T-helper 17 cell (primary cell): ENCODE data around the gene NPW. TPM values are rescaled to one million over a fixed set of nuclear protein-coding genes. Genes with fewer than 3 reads are reported as not detected.

Experiments used
- ATAC-seq: fragments of 150-1000 bp; cut with Tn5 transposase; 2 replicates; pipeline ENCODE4 v1.10.0; 2021; ENCODE audit warnings: mild to moderate bottlenecking, moderate library complexity
- DNase-seq, 3 donors: peaks; one replicate each; pipeline versions ENCODE4 v3.0.0 to v3.0.0-alpha.2; 2020 to 2021
- H3K9me3 ChIP-seq: one replicate; pipeline ENCODE4 v1.7.0; 2013; ENCODE audit warnings: low read length, mild to moderate bottlenecking; ENCODE audit not compliant: control insufficient read depth, poor library complexity, severe bottlenecking
- H3K27ac Mint-ChIP-seq: one replicate; pipeline ENCODE4 v1.8.0; 2022; ENCODE audit warnings: mild to moderate bottlenecking, moderate library complexity, mixed read lengths
- H3K27me3 Mint-ChIP-seq: one replicate; pipeline ENCODE4 v1.8.0; 2022; ENCODE audit warnings: mixed read lengths
- H3K36me3 Mint-ChIP-seq: one replicate; pipeline ENCODE4 v1.8.0; 2022; ENCODE audit warnings: low read depth, mixed read lengths
- H3K4me1 Mint-ChIP-seq: one replicate; pipeline ENCODE4 v1.8.0; 2022; ENCODE audit warnings: mild to moderate bottlenecking, mixed read lengths
- H3K4me3 Mint-ChIP-seq: one replicate; pipeline ENCODE4 v1.8.0; 2022; ENCODE audit warnings: mild to moderate bottlenecking, moderate library complexity, mixed read lengths
- total RNA-seq, 4 donors: library from RNA in 2 of 4; stranded (reverse) in 2 of 4; gene quantifications; one replicate each; pipeline ENCODE4 v1.2.3 and lab custom pipeline; 2022 to 2026

The NPW gene
- total RNA-seq, 2 donors from 2014 or later: 2.0 TPM; not detected in 1

- no peaks in the 10 kb centered on the region for H3K9me3 ChIP-seq
- ATAC-seq (no peak), DNase-seq (no peak)
- H3K27me3 Mint-ChIP-seq: no peaks in the 10 kb centered on the region
- no peak overlapping the region for H3K4me3 Mint-ChIP-seq
- H3K36me3 Mint-ChIP-seq: no peaks in the 10 kb centered on the region
- peak overlapping the region; percentile 49 for H3K27ac Mint-ChIP-seq
- peaks cover 8% of the 10 kb centered on the region for H3K4me1 Mint-ChIP-seq
Observed at GRCh38 chr16:2001456-2002355, 17.9 kb upstream of the NPW start.

GRCh38 chr16:2002406-2003230, 17.0 kb upstream of the NPW start:
- DNase-seq: no peak
- ATAC-seq: no peak
- no peaks in the 10 kb centered on the region for H3K36me3 Mint-ChIP-seq
- H3K27ac Mint-ChIP-seq: no peak overlapping the region
- no peaks in the 10 kb centered on the region for H3K9me3 ChIP-seq
- H3K4me1 Mint-ChIP-seq: peaks cover 12% of the 10 kb centered on the region
- H3K27me3 Mint-ChIP-seq: no peaks in the 10 kb centered on the region
- H3K4me3 Mint-ChIP-seq: no peak overlapping the region

- H3K27ac Mint-ChIP-seq: no peak overlapping the region
- H3K27me3 Mint-ChIP-seq: no peaks in the 10 kb centered on the region
- no peak for ATAC-seq
- no peak overlapping the region for H3K4me3 Mint-ChIP-seq
- DNase-seq: no peak
- no peaks in the 10 kb centered on the region for H3K9me3 ChIP-seq
- no peaks in the 10 kb centered on the region for H3K36me3 Mint-ChIP-seq
- peaks cover 16% of the 10 kb centered on the region for H3K4me1 Mint-ChIP-seq
Observed at GRCh38 chr16:2003231-2003826, 16.3 kb upstream of the NPW start.

GRCh38 chr16:2003827-2004641, 15.6 kb upstream of the NPW start:
- DNase-seq (peak; percentile 75 to 89 (median 78)), ATAC-seq (peak; percentile 98)
- Mint-ChIP-seq H3K4me3 (no peak overlapping the region), H3K27me3 (no peaks in the 10 kb centered on the region), H3K36me3 (no peaks in the 10 kb centered on the region), H3K4me1 (peaks cover 22% of the 10 kb centered on the region), H3K27ac (no peak overlapping the region)
- no peaks in the 10 kb centered on the region for H3K9me3 ChIP-seq

GRCh38 chr16:2004795-2005517, 14.6 kb upstream of the NPW start:
- H3K27me3 Mint-ChIP-seq: no peaks in the 10 kb centered on the region
- H3K27ac Mint-ChIP-seq: no peak overlapping the region
- H3K9me3 ChIP-seq: no peaks in the 10 kb centered on the region
- peaks cover 22% of the 10 kb centered on the region for H3K4me1 Mint-ChIP-seq
- no peak for ATAC-seq
- H3K36me3 Mint-ChIP-seq: no peaks in the 10 kb centered on the region
- peak overlapping the region; percentile 55 for H3K4me3 Mint-ChIP-seq
- DNase-seq: no peak

GRCh38 chr16:2005646-2006045, 13.9 kb upstream of the NPW start:
- no peak overlapping the region for H3K27ac Mint-ChIP-seq
- DNase-seq (no peak), ATAC-seq (no peak)
- H3K36me3 Mint-ChIP-seq: no peaks in the 10 kb centered on the region
- H3K4me3 Mint-ChIP-seq: no peak overlapping the region
- H3K9me3 ChIP-seq: no peaks in the 10 kb centered on the region
- H3K27me3 Mint-ChIP-seq: no peaks in the 10 kb centered on the region
- peaks cover 25% of the 10 kb centered on the region for H3K4me1 Mint-ChIP-seq

- H3K9me3 ChIP-seq: no peaks in the 10 kb centered on the region
- H3K4me3 Mint-ChIP-seq: peak overlapping the region; percentile 67
- DNase-seq (no peak), ATAC-seq (no peak)
- no peaks in the 10 kb centered on the region for H3K36me3 Mint-ChIP-seq
- peaks cover 25% of the 10 kb centered on the region for H3K4me1 Mint-ChIP-seq
- no peaks in the 10 kb centered on the region for H3K27me3 Mint-ChIP-seq
- H3K27ac Mint-ChIP-seq: peak overlapping the region; percentile 83
Observed at GRCh38 chr16:2006317-2006716, 13.3 kb upstream of the NPW start.

- Mint-ChIP-seq H3K27ac (peak overlapping the region; percentile 83), H3K4me3 (peak overlapping the region; percentile 88), H3K4me1 (peaks cover 25% of the 10 kb centered on the region), H3K27me3 (no peaks in the 10 kb centered on the region), H3K36me3 (no peaks in the 10 kb centered on the region)
- no peaks in the 10 kb centered on the region for H3K9me3 ChIP-seq
- ATAC-seq (no peak), DNase-seq (no peak)
Observed at GRCh38 chr16:2007081-2007836, 12.3 kb upstream of the NPW start.

DNA sequence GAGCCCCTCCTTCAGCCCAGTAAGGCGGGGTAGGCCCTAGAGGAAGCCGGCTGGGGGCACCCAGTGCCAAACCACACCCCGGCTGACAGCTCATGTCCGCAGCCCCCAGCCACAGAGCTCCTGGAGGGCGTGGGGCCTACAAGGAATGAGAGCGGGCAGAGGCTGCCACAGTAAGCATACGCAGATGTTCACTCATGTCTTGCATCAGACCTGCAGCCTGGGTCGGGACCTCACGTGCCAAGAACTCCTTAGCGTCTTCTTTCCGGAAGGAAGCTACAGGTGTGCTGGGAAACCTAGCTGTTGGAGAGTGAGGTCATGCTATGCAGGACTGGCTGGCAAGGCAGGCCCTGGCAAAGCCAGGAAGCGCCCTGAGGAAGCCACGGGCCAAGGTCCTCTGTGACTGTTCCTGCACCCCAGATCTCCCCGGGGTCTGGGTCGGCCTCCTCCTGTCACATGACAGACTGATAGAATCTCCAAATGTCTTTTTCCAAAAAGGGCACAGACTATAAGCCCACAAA, 11.5 kb upstream of the NPW start:
- no peak for ATAC-seq
- no peaks in the 10 kb centered on the region for H3K9me3 ChIP-seq
- Mint-ChIP-seq H3K4me1 (peaks cover 25% of the 10 kb centered on the region), H3K27me3 (no peaks in the 10 kb centered on the region), H3K36me3 (no peaks in the 10 kb centered on the region), H3K27ac (peak overlapping the region; percentile 83), H3K4me3 (peak overlapping the region; percentile 88)
- DNase-seq: no peak

- DNase-seq: no peak
- no peaks in the 10 kb centered on the region for H3K9me3 ChIP-seq
- Mint-ChIP-seq H3K4me3 (peak overlapping the region; percentile 88), H3K36me3 (no peaks in the 10 kb centered on the region), H3K4me1 (peaks cover 25% of the 10 kb centered on the region), H3K27me3 (no peaks in the 10 kb centered on the region), H3K27ac (peak overlapping the region; percentile 83)
- no peak for ATAC-seq
Observed at GRCh38 chr16:2008631-2009163, 10.9 kb upstream of the NPW start.

- H3K9me3 ChIP-seq: no peaks in the 10 kb centered on the region
- Mint-ChIP-seq H3K36me3 (no peaks in the 10 kb centered on the region), H3K27me3 (no peaks in the 10 kb centered on the region), H3K4me3 (peak overlapping the region; percentile 88), H3K27ac (peak overlapping the region; percentile 83), H3K4me1 (peaks cover 25% of the 10 kb centered on the region)
- DNase-seq (no peak), ATAC-seq (peak; percentile 54)
Observed at GRCh38 chr16:2009164-2009711, 10.3 kb upstream of the NPW start.
